GM21825 (cell line): ENCODE data around the gene PRTFDC1.
"Not testable (repeated sequence)": the region's sequence is repeated elsewhere in the genome, so short reads cannot be mapped to it uniquely, and the experiment has no call there.

Source experiments
- ATAC-seq: cut with Tn5 transposase; IDR thresholded peaks from one replicate; pipeline ENCODE4 v1.9.1; 2021; ENCODE audit warnings: mild to moderate bottlenecking, moderate library complexity; ENCODE audit not compliant: unreplicated experiment

PRTFDC1 gene

DNA sequence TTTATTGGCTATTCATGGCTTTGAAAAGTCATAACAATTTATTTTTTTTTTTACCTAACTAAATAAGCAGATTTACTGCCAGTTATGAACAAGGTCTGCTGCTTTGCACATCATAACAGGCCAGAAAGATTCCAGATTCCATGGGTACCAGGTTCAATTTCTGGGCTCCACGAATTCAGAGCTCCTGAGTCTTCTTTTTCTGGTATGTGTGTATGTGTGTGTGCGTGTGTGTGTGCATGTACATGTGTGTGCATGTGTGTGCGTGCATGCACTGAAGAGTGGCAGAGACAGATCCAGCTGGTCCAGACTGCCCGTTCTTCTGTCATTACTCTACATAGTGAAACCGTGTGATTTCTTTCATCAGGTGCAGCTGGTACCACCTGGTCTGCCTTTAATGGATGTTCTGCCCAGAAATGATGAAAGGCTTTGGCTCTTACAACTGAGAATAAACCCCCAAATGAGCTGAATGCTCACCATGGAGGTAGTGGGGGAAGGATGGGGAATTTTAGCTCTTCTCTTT is 14.6 kb upstream of the PRTFDC1 start:
- ATAC-seq: no peak

GRCh38 chr10:24965051-24965450 is 12.6 kb upstream of the PRTFDC1 start:
- no peak for ATAC-seq

DNA sequence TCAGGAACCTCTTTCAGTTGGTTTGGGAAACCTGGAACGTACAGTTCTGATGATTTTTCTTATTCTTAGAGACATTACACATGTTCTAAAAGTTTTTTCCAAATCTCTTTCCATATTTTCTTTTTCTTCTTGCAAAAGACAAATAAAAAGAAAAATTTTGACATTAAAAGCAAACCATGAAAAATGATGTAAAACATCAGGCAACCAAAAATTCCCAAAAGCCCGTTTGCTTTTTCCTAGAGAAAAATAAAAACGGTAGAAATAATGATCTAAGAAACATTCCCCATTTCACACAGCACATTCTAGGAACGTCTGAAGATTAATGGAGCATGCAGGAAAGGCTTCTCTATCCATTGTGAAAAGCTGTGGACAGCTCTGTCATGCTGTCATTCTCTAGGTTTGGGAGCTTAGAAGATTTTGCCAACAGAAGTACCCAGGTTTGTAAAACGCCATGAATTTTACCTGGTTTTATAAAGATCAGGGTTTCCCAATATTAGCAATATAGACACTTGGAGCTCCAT is 11.2 kb upstream of the PRTFDC1 start:
- no peak for ATAC-seq

GRCh38 chr10:24962995-24963394 is 10.6 kb upstream of the PRTFDC1 start:
- no peak for ATAC-seq

- no peak for ATAC-seq
These were observed 9.2 kb upstream of the PRTFDC1 start for GRCh38 chr10:24961582-24961981.

DNA sequence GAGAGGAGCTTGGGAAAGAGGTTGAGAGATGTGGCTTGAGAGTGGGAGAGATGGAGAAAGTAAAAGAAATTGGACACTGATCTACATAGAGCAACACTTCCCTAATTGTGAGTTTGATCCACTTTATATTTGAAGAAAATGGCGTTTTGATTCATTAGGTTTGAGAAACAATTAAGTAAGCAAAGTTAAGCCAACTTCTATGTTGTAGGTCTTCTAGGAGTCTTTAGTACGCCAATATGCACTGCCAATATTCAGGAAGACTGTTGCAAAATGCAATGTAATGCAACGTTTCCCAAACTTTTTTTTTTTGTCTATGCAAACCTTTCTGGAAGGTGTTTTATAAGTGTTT is 7.0 kb upstream of the PRTFDC1 start:
- ATAC-seq: no peak

GRCh38 chr10:24958721-24959381 is 6.4 kb upstream of the PRTFDC1 start:
- no peak for ATAC-seq

DNA sequence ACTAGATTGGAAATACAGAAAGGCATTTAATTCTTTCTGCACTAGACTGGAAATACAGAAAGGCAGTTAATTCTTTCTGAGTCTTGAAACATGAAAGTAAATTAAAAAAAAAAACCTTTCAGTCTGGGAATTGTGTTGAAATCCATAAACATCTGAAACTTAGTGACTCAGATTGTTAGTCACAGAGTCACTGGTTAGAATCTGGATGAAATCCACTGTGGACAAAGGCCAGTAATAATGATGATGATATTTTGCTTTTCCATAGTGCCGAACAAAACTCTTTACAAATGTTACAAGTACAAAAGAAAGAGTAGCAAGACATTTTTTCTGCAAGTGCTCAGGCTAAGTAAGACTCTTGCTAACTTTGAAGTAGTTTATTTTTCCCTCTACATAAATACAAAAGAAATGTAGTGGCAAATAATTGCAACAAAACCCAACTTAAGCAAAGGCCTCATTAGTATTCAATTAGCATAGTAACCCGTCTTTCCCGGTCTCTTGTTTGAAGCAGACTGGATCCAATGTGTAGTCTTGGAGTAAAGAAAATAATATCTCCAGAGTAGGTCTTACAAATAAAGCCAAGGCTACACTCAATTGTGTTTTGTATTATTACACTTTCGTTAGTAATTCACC is 5.8 kb upstream of the PRTFDC1 start:
- ATAC-seq: no peak

GRCh38 chr10:24957624-24958051 is 5.2 kb upstream of the PRTFDC1 start:
- ATAC-seq: not testable (repeated sequence)

DNA sequence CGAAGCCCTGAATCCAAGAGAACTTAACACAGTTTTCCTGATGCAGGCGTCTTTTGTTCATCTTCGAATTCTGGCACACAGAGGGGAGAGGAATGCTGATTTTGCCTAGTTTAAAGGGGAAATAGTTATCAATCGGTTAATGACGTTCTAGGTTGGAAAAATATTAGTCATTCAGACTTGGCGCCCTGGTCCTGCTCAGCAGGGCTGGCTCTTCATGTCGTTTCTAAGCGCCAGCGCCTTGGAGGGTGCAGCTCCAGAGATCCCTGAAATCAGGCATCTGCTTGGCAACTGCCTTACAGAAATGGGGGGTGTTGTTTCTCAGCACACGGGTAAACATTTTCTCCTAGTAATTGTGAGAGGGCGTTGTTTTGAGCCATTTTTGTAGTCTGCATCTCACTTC is 1.3 kb upstream of the PRTFDC1 start:
- ATAC-seq: no peak

GRCh38 chr10:24952707-24953645 is 570 bp upstream of the PRTFDC1 start:
- ATAC-seq: peak; percentile 78

DNA sequence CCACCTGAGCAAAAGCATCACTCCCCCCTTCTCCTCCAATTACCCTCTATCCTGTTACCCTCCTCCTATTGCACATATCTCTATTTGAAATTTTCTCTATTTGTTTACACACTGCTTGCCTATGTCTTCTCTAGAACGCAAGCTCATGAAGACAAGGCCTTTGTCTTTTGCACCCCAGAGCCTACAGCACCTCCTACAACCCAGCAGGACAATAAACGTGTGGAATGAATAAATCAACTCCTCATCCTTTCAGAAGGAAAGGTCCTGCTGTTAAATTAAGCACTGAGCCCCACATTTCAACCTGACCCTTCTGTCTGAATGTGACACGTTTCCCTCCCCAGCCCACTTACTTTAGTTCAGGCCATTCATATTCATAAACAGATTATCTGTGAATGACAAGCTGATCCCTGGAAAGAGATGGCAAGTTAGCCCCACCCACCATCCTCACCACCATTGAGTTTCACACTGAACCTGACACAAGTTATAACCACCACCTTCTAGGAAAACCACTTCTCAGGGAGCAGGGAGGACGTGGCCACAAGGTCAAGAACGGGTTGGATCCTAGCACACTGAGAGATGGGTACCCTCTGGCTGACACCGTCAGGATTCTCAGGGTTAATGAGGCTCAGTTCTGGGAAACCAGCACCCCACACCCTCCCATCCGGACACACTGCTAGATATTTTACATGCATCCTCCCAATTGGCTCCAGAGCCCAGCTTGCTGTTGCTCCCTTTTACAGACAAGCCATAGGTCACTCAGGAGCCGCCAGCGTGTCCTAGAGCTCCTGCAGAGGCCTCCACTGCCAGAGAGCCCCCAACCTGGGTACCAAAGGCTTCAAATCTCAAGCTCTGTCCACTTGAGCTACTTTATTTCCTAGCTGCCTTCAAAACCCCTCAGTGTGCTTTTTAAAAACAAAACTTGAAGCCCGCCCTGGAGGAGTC is 934 bp downstream of the PRTFDC1 start:
- no peak for ATAC-seq

GRCh38 chr10:24950439-24950838 is 2.0 kb downstream of the PRTFDC1 start:
- no peak for ATAC-seq

GRCh38 chr10:24949616-24950015 is 2.8 kb downstream of the PRTFDC1 start:
- no peak for ATAC-seq

DNA sequence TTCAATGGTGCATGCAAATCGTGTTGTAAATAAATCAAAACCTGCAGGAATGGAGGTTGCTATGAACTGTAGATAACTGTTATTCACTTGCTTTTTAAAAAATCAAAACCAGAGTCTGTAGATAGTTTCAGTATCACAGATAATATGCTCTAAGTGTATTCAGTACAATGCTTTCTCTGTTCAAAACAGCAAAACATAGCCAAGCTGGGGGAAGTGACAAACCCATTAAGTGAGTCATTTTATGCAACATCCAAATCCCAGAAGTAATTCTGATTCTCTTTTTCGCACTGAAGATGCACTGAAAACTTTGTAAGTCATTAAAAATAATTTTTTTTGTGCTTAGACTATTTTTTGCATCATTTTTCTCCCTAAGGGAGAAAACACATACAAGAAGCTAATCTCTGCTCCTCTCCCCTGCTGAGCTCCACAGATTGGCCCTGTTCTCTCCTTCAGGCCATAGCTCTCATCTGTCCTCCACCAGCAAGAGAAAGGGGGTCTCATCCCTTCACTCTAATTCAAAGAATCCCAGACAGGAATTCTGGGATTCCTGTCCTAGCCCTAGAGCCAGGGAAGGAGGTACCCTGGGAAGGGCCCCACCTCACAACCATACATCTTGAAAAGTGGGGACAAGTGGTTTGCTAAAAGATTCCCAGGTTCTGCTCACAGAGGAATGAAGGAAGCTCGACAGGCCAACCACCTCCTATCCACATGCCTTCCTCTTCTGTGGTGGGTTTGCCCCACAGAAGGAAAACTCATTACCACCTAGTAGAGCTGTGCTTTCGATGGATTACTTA is 4.9 kb downstream of the PRTFDC1 start:
- peak; percentile 52 for ATAC-seq

- no peak for ATAC-seq
These were observed 7.7 kb downstream of the PRTFDC1 start for GRCh38 chr10:24944512-24945255.

GRCh38 chr10:24938525-24938924 is 13.9 kb downstream of the PRTFDC1 start:
- no peak for ATAC-seq

GRCh38 chr10:24938076-24938475 is 14.3 kb downstream of the PRTFDC1 start:
- ATAC-seq: no peak
